GM19351 (cell line): Measurements from ENCODE around the gene CTAGE9.
"Not testable (repeated sequence)": the region's sequence is repeated elsewhere in the genome, so short reads cannot be mapped to it uniquely, and the experiment has no call there.

Experiments
- ATAC-seq: cut with Tn5 transposase; IDR thresholded peaks from one replicate; pipeline ENCODE4 v1.9.1; 2021; ENCODE audit warnings: mild to moderate bottlenecking, moderate library complexity; ENCODE audit not compliant: unreplicated experiment

CTAGE9 gene

DNA sequence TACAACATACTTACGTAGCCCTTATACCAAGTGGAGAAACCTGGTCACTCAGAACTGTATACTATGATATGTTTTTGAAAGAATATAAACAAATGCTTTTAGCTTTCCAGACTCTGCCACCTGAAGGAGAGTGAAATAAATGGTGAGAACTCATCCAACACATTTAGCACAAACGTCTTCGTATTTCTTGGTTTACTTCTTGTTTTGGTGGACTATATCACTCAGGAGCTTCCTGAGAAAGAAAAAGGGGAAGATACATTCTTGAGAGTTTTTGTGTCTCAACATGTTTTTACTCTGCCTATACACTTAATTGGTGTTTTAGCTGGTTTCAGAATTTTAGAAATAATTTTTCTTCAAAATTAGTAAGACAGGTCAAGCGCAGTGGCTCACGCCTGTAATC lies 19.4 kb upstream of the CTAGE9 start:
- ATAC-seq = no peak

DNA sequence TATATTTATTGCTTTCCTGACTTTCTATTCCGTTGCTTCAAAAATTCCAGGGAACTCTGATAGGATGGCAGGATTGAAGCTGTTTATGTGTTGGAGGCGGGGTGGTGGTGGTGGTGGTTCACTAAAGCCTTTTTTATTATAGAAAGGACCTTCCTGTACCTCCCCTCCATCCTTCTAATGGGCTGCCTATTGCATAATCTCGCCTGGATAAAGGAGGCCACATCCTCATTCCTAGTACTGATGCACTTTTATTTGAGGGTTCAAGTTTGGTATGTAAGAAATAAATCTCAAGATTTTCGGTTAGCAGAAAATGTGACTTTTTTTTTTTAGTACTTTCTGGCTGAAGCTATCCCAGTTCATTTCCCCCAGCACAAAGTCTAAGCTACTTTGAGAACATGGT lies 18.7 kb upstream of the CTAGE9 start:
- no peak for ATAC-seq

DNA sequence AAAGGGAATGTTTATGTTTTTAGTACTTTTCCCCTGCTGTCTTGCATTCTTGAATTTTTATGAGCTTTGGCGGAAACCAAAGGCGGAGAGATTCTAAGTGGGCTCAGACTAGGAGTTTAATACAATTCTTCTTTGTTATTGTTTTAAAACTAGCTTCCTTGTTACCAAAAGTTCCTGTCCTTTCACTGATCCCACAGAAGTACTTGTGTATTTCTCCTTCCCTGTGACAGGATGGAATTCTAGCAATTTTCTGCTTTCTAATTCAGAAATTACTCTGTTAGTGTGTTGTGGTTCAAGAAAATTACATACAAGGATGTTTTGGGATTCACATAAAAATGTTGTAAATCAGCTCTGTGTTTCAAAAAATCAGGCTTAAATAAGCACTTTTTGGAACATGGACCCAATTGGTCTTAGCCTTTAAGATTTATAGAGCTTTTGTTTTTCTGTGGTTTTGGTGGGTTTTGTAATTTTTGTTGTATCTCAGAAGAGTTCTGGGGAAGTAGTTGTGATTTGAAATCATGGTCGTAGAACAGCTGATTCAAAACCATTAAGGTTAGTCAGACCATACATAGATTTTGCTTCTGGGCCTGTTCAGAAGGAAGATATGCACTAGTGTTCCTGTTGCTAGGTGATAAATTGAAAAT lies 17.6 kb upstream of the CTAGE9 start:
- no peak for ATAC-seq

DNA sequence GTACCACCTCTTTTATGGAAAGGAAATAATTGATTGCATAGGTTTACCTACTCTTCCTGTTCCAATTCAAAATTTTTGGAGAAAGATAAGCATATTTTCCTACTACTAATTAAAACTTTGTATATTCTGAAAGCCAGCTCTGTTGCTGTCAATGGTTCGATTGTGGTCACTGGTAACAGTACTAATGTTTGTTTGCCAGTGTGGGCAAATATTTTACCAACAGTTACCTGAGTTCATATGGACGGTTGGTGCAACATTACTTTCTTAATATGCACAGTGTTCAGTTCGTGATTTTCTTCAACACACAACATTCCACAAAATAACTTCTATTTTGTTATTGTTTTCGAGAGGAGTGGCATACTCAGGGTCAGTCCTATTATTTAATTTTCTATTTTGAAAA lies 17.1 kb upstream of the CTAGE9 start:
- ATAC-seq = no peak

DNA sequence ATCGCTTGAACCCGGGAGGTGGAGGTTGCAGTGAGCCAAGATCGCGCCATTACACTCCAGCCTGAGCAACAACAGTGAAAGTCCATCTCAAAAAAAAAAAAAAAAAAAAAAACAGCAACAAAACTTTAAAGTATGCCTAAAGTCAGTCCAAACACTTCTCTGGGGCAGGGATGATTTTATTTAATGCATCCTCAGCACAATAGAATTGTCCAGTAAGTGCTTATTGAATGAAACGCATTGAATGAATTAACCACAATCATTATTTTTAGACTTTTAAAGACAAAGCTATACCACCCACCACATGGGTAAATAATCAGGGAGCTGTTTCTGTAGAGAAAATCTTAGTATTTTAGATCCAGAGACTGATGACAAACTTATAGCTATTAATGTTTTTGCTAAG lies 16.6 kb upstream of the CTAGE9 start:
- ATAC-seq = no peak

DNA sequence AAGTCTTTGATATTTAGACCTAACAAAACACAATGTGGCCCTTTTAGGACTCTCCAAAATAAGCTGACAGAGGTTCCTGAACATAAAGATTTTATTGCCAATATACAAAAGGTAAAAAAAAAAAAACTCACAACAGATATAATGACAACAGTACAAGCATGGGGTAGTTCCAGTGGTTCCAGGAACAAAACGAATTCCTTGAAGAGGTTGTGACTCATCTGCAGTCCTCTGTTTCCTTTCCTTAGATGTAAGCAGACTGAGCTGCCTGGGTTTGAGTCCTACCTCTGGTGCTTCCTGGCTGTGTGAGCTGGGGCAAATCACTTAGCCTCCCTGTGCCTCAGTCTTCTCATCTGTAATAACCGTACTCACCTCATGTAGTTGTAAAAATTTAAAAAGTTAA lies 13.3 kb upstream of the CTAGE9 start:
- no peak for ATAC-seq

DNA sequence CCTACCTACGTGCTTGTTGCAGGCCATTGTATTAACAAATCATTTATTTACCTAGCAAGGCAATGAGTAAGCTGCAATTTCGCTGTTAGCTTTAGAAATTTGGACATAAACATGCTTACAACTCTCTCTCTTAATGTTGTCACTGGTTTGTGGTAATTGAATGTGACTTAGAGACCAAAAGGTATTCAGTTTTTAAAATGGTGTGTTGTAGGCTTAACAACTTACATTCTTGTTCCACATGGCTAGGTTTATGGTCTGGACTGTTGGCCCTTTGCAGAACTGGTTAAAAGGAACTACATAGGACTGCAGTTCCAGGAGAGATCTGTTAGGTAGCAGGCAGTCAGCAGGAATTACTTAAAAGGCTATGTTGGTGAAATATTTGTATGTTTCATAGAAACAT lies 10.3 kb upstream of the CTAGE9 start:
- ATAC-seq = no peak

DNA sequence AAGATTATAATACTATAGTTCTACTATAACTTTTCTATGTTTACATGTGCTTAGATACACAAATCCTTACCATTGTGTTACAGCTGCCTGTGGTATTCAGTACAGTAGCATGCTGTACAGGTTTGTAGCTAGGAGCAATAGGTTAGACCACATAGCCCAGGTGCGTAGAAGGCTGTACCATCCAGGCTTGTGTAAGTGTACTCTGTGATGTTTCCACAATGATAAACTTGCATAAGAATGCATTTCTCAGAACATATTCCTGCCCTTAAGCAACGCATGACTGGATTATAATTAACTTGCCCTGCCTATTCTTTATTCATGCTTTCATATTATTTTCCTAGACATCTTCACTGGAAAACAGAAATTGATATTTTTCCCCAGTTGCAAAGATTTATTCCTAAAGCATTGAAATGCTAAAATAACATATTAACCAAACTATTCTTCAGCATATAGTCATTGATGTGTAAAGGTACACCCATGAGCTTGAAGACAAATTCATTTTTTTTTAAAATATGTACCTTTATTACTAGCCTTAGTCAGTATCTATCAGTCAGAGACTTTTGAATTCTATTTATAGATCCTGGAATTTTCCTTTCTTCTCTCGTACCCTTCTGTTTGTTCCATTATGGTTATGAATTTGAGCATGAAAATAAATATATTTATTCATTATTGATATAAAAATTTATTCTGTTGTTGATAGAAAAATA lies 7.2 kb upstream of the CTAGE9 start:
- ATAC-seq = no peak

DNA sequence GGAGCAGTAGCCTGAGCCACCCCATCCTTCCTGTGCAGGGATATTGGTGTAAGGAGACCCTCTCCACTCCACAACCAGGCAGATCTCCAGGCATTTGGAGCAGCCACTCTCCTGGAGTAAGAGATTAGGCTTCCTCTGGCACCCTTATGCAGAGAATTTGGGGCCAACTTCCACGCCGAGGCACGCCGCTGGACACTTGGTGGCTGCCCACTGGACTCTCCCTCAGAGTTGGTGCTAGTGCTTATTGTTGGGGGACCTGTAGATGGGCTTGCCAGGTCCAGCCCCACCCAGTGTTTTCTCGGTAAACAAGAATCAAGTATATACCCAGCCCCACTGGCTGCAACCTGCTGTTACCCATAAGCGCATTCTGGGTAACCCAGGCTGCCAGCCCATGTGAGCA lies 4.8 kb upstream of the CTAGE9 start:
- ATAC-seq = peak; percentile 82

DNA sequence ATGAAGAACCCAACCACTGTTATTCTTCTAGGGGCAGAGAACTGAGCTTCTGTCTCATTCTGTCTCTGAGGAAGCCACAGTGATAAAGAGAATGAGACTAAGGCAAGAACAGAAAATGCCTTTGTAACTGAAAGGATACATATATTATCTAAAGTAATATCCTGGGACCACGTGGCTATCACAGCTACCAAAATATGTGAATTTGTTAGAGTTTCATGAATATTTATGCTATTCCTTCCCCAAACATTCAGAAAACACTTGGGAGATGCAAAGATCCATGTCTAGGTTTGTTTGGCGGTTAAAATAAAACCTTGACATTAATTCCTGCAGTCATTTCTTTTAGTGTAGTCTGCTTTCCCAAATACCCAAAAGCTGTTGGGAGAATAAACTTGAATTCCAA lies 6.9 kb downstream of the CTAGE9 start:
- ATAC-seq = not testable (repeated sequence)

DNA sequence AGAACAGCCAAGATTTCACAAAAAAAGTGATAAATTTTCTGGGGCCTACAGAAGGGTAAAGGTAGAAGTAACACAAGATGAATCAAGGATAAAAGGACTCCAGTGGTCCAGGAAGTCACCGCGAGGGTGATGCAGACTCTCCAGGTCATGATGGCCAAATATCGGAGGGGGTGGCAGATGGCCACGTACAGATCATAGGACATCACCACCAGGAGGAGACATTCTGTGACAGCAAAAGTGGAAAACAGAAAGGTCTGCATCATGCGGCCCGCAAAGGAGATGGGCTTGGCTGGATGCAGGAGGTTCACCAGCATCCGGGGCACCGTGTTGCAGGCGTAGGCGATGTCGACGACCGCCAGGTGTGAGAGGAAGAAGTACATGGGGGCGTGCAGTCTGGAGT lies 10.0 kb downstream of the CTAGE9 start:
- ATAC-seq = not testable (repeated sequence)

DNA sequence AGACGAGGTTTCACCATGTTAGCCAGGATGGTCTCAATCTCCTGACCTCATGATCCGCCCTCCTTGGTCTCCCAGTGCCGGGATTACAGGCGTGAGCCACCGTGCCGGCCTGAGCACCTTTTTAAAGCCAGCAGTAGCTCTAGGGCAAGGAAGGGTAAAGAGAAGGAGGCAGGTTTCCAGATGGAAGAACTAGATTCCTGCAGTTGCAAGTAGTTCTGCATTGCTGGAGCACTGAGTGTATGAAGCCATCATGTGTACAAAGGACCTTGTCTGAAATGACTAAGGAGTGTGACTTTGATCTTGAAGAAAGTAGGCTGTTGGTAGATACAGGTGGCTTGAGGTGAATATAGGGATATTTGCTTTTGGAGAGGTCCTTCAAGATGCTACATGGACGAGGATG lies 13.9 kb downstream of the CTAGE9 start:
- no peak for ATAC-seq

DNA sequence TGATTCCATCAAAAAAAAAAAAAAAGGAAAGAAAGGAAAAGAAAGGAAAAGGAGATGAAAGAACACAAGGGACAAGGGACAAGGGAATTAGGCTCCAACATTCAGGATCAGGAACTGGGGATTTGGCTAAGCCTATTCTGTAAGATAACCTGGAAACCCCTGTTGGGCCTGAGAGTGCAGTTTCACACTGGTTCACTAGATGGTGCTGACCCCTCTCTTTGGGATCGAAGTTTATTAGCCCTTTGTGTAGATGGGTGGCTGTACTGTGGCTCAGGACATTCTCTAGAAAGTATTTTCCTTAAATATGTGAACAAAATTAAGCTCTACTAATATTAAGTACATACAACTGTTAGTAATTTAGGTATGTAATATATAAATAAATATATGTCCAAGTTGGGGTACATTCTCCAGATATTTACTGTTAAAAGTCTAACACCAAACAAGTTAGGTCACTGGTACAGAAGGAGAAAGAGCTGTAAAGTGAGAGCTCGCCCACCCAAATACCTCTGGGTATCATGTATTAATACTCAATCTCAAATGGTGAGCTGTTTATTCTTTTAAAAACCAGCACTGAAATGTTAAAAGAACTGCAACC lies 15.9 kb downstream of the CTAGE9 start:
- peak; percentile 87 for ATAC-seq

DNA sequence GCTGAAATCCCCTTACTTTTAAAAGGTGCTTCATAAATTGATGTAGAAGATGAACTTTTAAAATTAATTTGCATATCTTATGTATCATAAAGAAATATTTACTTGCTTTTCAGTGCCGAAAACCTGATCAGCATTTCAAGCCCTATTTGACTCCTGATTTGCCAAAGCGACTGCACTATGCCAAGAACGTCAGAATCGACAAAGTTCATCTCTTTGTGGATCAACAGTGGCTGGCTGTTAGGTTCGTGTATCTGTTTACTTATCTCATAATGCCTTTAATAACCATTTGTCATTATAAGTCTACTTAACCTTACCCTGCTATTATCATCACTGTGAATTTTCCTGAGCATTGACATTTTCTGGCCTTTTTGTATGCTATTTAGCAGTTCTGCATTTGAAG lies 17.4 kb downstream of the CTAGE9 start:
- no peak for ATAC-seq

DNA sequence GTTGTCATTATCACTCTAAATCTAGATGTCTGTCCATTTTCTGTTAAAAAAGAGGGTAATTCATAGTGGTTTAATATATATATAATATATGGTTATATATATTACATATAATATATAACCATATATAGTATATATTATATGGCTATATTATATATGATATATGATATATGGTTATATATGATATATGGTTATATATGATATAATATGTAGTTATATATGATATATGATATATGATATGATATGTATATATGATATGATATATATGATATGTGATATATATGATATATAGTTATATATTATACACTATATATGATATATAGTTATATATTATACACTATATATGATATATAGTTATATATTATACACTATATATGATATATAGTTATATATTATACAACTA lies 18.2 kb downstream of the CTAGE9 start:
- ATAC-seq = no peak

DNA sequence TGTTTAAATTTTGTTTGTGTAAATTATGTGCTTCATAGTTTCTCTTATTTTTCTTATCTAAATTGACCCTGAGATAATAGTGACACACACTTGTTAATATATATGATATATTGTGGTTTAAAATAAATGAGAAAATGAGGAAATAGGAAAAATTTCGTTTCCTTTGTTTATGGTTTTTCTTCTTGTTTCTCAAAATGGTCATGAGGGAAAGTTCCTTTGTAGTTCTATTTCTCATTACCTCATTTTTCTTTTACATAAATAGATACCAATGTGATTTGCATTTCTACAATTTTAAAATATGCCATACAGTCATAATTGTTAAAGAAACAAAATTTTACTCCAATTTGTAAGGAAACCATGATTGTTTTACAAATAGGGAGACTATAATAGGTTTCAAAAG lies 18.8 kb downstream of the CTAGE9 start:
- no peak for ATAC-seq

DNA sequence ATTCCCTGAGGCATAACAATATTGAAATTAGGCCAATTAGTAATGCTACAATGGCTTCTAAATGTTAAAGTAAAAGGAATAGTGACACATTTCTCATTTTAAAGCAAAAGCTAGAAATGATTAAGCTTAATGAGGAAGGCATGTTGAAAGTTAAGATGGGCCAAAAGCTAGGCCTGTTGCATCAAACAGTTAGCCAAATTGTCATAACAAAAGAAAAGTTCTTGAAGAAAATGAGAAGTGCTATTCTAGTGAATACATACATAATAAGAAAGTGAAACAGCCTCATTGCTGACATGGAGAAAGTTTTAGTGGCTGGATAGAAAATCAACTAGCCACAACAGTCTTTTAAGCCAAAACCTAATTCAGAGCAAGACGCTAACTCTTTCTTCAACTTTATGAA lies 22.5 kb downstream of the CTAGE9 start:
- peak; percentile 59 for ATAC-seq

DNA sequence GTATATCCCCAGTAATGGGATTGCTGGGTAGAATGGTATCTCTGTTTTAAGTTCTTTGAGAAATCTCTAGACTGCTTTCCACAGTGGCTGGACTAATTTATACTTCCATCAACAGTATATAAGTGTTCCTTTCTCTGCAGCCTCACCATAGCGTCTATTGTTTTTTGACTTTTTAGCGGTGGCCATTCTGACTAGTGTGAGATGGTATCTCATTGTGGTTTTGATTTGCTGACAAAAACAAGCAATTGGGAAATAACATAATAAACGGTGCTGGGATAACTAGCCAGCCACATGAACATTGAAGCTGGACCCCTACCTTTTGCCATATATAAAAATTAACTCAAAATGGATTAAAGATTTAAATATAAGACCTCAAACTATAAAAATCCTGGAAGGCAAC lies 23.8 kb downstream of the CTAGE9 start:
- ATAC-seq = no peak

DNA sequence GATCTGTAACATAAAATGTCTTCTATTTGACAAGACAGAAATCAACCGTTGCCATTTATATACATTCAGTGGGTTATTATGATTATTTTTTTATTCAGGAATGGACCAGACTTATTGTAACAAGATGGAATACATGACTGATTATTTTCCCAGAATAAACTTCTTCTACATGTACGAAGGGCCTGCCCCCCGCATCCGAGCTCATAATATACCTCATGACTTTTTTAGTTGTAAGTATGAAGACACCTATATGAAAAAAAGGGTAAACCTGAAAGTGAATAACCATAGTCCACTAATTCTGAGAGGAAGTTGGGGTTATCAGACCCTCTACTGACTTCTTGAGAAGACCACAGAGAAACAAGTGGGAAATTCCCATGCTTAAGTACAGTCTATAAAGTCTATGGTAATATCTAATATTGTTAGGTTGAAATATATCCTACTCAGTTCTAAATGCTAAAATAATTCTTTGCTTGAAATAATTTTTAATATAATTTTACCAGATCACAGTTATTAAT lies 25.5 kb downstream of the CTAGE9 start:
- peak; percentile 69 for ATAC-seq

DNA sequence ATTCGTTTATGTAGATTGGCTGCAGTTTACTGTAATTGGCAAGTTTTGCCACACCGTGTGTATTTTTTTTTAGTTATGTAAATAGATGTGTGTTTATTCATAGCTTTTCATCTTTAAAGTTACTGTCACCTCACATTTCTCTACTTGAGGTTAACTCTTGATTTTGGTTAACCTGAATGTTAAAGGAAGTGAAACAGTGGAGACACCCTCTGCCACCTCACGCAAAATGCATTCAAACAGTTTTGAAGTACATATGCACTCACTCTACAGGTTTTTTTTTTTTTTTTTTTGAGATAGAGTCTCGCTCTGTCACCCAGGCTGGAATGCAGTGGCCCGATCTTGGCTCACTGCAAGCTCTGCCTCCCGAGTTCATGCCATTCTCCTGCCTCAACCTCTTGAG lies 27.3 kb downstream of the CTAGE9 start:
- peak; percentile 74 for ATAC-seq

DNA sequence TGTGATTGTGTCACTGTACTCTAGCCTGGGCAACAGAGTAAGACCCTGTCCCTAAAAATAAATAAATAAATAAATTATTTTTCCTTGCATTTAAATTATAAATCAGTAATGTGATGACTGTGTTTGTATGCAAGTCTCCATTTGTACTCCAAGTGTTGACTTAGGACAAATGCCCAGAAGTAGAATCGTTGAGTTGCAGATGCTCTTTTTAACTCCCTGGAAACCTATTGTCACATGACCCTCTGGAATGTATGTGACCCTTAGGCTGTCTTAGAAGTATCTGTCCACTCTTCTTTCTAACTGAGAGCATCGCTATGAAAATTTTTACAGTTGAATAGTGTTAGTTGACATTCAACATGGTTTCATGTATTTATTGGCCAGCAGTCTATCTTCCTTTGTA lies 28.4 kb downstream of the CTAGE9 start:
- ATAC-seq = no peak

DNA sequence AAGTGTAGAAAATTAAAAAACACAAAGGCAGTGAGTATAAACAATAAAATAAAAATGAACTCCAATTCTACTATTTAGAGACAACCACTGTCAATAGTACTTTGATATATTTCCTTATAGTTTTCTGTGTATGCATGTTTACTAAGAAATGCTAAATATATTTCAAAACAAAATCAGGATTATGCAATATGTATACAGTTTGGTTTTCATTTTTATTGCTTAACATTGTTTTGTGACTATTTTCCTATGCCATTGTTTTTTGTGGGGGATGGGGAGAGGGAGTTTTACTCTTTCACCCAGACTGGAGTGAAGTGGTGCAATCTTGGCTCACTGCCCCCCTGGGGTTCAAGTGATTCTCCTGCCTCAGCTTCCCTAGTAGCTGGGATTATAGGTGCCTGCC lies 29.2 kb downstream of the CTAGE9 start:
- no peak for ATAC-seq
